Stimulated activated CD4-positive, alpha-beta T cell treated with anti-CD3 and anti-CD28 coated beads, Interleukin-12 subunit alpha, Interleukin-12 subunit beta, amount 100 ng/mL, for 24 hours (primary cell): ENCODE measurements around the gene SCRN3.
A peak's percentile ranks its signal among the peaks of the same experiment; 100 is the strongest.
"Not testable (repeated sequence)": the region's sequence is repeated elsewhere in the genome, so short reads cannot be mapped to it uniquely, and the experiment has no call there.

Experiments used
- DNase-seq, 2 experiments: peaks; one replicate each; pipeline ENCODE4 v3.0.0-alpha.2; 2020; ENCODE audit warnings: low read depth in 2 of 2

The SCRN3 gene

GRCh38 chr2:174395284-174395968 is at the start of gene SCRN3:
SCRN3 (plus strand) TSS chr2:174395730; CDS start chr2:174398284, 2,554 bp downstream.
- DNase-seq, result peak; percentile 45 to 63

GRCh38 chr2:174350018-174350417 is 45.5 kb upstream of the SCRN3 start:
- no peak for DNase-seq

DNA sequence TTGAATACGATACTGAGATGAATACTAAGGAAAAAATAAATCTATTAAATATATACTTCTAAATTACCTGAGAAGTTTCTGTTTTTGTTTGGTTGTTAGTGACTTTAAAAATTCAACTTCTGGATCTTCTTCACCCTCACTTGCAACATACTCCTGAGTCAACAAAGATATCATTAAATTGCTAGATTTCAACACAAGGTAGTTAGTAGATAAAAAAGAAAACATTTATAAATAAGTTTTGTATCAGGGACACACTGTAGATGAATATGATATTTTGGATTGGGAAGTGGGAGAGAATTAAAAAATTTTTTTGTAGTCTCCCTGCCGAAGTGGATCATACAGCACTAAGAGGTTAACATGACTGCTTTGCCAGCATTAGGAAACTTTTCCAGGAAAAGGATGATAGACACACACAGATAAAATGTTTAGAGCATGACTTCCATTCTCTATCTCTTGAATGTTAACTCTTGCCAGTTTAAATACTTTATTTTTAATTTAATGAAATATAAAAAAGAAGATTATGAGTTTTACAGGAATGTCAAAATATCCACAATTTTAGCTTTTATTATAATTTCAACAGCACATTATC is 44.8 kb upstream of the SCRN3 start:
- DNase-seq, result no peak

- no peak for DNase-seq
Observed at GRCh38 chr2:174353004-174353403, 42.5 kb upstream of the SCRN3 start.

DNA sequence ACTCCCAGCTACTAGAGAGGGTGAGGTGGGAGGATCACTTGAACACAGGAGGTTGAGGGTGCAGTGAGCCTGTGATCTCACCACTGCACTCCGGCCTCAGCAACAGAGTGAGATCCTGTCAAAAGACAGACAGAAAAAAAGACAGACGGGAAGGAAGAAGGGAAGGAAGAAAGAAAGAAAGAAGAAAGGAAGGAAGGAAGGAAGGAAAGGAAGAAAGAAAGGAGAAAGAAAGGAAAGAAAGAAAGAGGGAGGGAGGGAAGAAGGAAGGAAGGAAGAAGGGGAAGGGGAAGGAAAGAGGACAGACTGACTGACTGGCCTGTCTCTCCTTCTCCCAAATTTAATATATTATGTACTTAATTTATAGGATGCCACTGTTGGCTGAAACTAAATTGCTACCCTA is 39.2 kb upstream of the SCRN3 start:
- DNase-seq, result no peak

GRCh38 chr2:174359663-174360062 is 35.9 kb upstream of the SCRN3 start:
- DNase-seq, result not testable (repeated sequence)

DNA sequence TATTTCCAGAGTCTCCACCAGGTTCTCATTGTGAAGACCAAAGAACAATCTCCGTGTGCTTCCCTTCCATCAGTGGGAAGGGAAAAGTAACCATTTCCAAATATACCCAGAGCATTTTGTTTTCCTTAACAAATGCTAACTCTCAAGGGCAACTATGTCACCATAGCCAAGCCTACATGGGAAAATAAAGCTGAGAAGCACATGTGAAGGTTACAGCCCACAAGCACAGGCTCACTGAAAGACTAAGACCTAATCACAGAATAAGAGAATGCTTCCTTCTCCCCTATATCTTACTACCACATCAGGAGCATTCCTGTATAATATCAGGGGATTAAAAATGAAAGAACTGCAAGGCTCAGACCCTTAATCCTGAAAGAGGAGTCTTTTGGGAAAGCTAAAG is 32.6 kb upstream of the SCRN3 start:
- DNase-seq, result no peak

GRCh38 chr2:174363492-174364225 is 31.9 kb upstream of the SCRN3 start:
- DNase-seq, result not testable (repeated sequence)

DNA sequence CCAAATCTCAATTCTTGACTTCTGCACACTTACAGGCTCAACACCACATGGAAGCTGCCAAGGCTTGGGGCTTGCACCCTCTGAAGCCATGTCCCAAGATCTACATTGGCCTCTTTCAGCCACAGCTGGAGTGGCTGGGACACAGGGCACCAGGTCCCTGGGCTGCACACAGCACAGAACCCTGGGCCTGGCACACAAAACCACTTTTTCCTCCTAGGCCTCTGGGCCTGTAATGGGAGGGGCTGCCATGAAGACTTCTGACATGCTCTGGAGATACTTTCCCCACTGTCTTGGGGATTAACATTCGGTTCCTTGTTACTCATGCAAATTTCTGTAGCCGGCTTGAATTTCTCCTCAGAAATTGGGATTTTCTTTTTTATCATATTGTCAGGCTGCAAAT is 30.9 kb upstream of the SCRN3 start:
- no peak for DNase-seq

DNA sequence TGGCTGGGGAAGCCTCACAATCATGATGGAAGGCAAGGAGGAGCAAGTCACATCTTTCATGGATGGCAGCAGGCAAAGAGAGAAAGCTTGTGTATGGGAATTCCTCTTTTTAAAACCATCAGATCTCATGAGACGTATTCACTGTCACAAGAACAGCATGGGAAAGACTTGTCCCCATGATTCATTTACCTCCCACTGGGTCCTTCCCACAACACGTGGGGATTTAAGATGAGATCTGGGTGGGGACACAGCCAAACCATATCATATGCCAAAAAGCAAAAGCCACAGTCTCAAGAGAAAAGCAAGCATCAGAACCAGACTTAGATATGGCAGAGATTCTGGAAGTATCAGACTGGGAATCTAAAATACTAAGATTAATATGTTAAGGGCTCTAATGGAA is 30.0 kb upstream of the SCRN3 start:
- DNase-seq, result no peak

- DNase-seq, result no peak
Observed at GRCh38 chr2:174368691-174369090, 26.8 kb upstream of the SCRN3 start.

DNA sequence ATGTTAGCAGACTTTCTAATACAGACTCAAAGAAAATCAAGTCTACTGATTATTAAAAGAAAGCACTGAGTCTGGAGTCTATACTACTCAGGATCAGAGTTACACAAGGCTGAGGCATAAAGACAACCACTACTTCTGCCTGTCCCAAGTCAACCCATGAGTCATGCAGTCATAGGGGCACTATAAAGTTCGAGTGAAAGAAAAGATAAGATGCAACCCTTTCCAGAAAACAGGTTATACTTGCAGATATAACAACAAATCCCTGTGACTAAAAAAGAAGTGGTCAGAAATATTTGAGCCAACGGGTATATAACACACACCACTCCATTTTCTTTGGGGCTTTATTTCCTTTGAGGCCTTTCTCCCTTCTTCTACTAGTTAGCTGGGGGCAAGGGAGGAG is 18.6 kb upstream of the SCRN3 start:
- no peak for DNase-seq

DNA sequence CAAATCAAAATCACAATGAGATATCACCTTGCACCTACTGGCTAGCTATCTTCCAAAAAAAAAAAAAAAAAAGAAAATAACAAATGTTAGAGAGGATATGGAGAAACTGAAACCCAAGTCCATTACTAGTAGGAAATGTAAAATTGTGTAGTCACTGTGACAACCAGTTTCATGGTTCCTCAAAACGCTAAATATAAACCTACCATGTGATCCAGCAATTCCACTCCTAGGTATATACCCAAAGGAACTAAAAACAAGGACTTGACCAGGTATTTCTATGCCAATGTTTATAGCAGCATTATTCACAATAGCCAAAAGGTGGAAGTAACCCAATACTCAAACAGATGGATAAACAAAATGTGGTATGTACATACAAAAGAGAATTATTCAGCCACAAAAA is 11.7 kb upstream of the SCRN3 start:
- DNase-seq, result no peak

DNA sequence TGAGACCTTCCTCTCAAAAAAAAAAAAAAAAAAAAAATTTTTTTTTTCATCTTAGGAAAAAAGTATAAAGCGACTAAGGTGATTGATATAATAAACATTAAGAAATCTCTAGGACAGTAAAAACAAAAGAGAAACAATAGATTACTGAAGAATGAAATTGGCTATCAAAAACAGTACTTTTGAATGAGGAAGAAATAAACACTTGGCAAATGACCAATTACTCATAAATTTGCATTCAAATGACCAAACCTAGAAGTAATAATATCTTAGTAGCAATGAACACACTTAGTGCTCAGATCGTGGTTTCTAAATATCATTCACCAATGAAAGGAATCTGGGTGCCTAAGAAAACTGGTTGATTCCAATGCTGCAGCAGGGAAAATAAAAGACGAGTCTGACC is 10.3 kb upstream of the SCRN3 start:
- no peak for DNase-seq

DNA sequence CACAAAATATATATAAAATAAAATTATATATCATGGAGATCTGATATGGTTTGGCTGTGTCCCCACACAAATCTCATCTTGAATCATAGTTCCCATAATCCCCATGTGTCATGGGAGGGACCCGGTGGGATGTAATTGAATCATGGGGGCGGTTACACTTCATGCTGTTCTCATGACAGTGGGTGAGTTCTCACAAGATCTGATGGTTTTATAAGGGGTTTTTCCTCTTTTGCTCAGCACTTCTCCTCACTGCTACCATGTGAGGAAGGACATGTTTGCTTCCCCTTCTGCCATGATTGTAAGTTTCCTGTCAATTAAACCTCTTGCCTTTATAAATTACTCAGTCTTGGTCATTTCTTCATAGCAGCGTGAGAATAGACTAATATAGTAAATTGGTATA is 6.8 kb upstream of the SCRN3 start:
- DNase-seq, result not testable (repeated sequence)

GRCh38 chr2:174389542-174389941 is 6.0 kb upstream of the SCRN3 start:
- no peak for DNase-seq

DNA sequence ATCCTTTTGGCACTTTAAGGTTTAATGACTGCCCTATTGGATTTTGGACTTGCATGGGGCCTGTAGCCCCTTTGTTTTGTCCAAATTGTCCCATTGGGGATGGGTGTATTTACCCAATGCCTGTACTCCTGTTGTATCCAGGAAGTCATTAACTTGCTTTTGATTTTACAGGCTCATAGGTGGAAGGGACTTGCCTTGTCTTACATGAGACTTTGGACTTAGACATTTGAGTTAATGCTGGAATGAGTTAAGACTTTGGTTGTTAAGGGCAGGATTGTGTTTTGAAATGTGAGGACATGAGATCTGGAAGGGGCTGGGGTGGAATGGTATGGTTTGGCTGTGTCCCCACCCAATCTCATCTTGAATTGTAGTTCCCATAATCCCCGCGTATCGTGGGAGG is 5.2 kb upstream of the SCRN3 start:
- DNase-seq, result not testable (repeated sequence)

DNA sequence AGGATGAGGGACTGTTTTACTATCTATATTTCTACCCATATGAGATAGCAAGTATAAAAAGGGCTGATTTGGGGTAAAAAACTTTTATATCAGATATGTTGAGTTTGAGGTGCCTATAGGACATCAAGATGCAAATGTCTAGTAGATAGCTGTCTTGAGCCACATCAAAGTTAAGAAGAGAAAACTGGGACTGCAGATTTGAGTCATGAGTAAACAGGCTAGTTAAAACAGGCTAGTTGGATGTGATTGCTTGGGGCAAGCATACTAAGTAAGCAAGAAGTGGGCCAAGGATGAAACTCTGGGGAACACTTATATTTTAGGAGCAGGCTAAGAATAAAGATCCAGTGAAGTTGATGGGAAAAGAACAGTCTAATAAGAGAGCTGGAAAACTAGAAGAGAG is 2.8 kb upstream of the SCRN3 start:
- no peak for DNase-seq

DNA sequence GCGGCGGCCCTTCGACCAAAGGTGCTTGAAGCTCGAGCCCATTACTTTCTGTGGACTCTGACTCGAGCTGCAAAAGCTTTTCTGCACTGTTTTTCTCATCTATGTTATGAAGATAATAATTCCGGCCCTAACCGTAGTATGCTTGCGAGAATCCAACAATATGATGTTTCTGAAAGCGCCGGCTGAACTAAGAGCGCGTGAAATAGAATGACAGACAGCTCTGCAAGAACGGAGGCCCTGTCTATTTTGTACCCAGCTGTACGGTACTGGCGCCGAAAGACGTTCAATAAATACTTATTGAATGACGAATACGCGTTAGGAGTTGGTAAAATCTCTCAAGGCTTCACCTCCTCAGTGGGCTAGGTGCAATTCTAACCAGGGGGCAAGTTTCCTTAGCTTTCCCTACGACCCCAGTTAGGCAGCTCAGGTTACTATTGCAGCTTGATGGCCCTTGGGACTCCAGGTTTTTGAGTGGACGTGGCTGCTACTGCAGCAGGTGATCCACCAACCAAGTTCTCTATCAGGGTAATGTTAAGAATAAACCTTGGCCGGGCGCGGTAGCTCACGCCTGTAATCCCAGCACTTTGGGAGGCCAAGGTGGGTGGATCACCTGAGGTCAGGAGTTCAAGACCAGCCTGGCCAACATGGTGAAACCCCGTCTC is 570 bp downstream of the SCRN3 start:
- DNase-seq, result no peak

GRCh38 chr2:174397773-174398172 is 2.2 kb downstream of the SCRN3 start:
- no peak for DNase-seq

DNA sequence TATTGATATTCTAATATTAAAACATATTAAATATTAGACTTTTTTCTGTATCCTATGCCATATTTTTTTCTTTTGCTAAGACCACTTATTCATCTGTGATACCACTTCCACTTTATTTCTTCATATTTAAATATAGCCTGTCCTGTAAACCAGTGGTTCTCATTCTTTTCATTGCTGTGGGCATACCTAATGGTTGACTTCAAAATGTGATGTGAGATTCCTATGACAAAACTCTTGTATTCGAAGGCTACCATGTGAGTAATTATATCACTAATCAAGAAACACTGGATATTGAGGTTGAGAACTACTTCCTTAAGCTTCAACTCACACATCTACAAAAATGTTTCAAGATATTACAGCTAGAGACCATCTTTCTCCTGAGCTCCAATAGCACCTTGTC is 3.6 kb downstream of the SCRN3 start:
- DNase-seq, result no peak

- DNase-seq, result no peak
Observed at GRCh38 chr2:174400853-174401252, 5.3 kb downstream of the SCRN3 start.

GRCh38 chr2:174403628-174404027 is 8.1 kb downstream of the SCRN3 start:
- DNase-seq, result no peak
